CD4-positive, alpha-beta T cell (primary cell): ENCODE results near the gene CLBA1. TPM values are rescaled to one million over a fixed set of nuclear protein-coding genes. Genes with fewer than 3 reads are reported as not detected.

Experiments
- ATAC-seq: fragments of 200-7000 bp; cut with Tn5 transposase; one replicate; pipeline ENCODE4 v1.10.0; 2022; ENCODE audit warnings: mild to moderate bottlenecking; ENCODE audit not compliant: poor library complexity
- CTCF ChIA-PET: fragments of 350-600 bp; sonication (Branson Sonifier 250); formaldehyde crosslinking; loops from one replicate; lab custom pipeline; 2021; ENCODE audit warnings: antibody characterized with exemption, inconsistent platforms; lab: Charles Lee
- POLR2A ChIA-PET: fragments of 350-600 bp; sonication (Branson Sonifier 250); formaldehyde crosslinking; loops from one replicate; lab custom pipeline; 2021; ENCODE audit warnings: antibody characterized with exemption, inconsistent platforms; lab: Charles Lee
- DNase-seq, 14 experiments: peaks; one replicate each; pipeline ENCODE4 v3.0.0-alpha.2; 2013 to 2020; ENCODE audit warnings: mixed read lengths in 2 of 14
- H3K27ac ChIP-seq, 2 donors: one replicate each; pipeline versions ENCODE4 v1.5.1 to v1.7.0; 2013; ENCODE audit warnings: low read length in 2 of 2, low read depth in 1 of 2, mild to moderate bottlenecking in 1 of 2
- H3K27me3 ChIP-seq, 2 experiments: 1 replicate in 1 of 2; 2 replicates in 1 of 2; pipeline versions ENCODE4 v1.6.1 to v1.7.0; 2013; ENCODE audit warnings: low read length in 2 of 2, control low read depth in 1 of 2, mild to moderate bottlenecking in 1 of 2, moderate library complexity in 1 of 2; ENCODE audit not compliant: insufficient read depth in 2 of 2, control insufficient read depth in 1 of 2
- H3K36me3 ChIP-seq: one replicate; pipeline ENCODE4 v1.6.1; 2013; ENCODE audit warnings: low read length, control low read depth; ENCODE audit not compliant: insufficient read depth
- H3K4me1 ChIP-seq: one replicate; pipeline ENCODE4 v1.6.1; 2013; ENCODE audit warnings: low read length, control low read depth; ENCODE audit not compliant: insufficient read depth
- H3K4me3 ChIP-seq: one replicate; pipeline ENCODE4 v1.5.1; 2013; ENCODE audit warnings: mild to moderate bottlenecking, low read length, moderate library complexity
- H3K9me3 ChIP-seq, 2 experiments: 1 replicate in 1 of 2; 2 replicates in 1 of 2; pipeline versions ENCODE4 v1.6.1 to v1.7.0; 2013; ENCODE audit warnings: low read length in 2 of 2, mild to moderate bottlenecking in 2 of 2, control low read depth in 1 of 2, moderate library complexity in 1 of 2; ENCODE audit not compliant: control insufficient read depth in 1 of 2, insufficient read depth in 1 of 2
- H3K27ac Mint-ChIP-seq: one replicate; pipeline ENCODE4 v1.8.0; 2020; ENCODE audit warnings: mixed read lengths
- H3K27me3 Mint-ChIP-seq: one replicate; pipeline ENCODE4 v1.8.0; 2021; ENCODE audit warnings: mixed read lengths
- H3K36me3 Mint-ChIP-seq: one replicate; pipeline ENCODE4 v1.8.0; 2021; ENCODE audit warnings: low read depth, mixed read lengths
- H3K4me1 Mint-ChIP-seq: one replicate; pipeline ENCODE4 v1.8.0; 2021; ENCODE audit warnings: low read depth, mixed read lengths
- H3K4me3 Mint-ChIP-seq: one replicate; pipeline ENCODE4 v1.8.0; 2020; ENCODE audit warnings: mild to moderate bottlenecking, mixed read lengths
- H3K9me3 Mint-ChIP-seq: one replicate; pipeline ENCODE4 v1.8.0; 2020; ENCODE audit warnings: mixed read lengths
- intact Hi-C, 2 experiments: fragments of 100-400 bp; cut with DNase I in 1 of 2; cut with micrococcal nuclease in 1 of 2; formaldehyde crosslinking; loops; one replicate each; pipeline versions ENCODE4 v1.15.1 to v1.9.0; 2023 to 2025; cut with DNase I, micrococcal nuclease
- total RNA-seq, 174 experiments: library from RNA in 2 of 174; stranded (reverse) in 2 of 174; gene quantifications; one replicate each; pipeline ENCODE4 v1.2.3 and lab custom pipeline; 2021 to 2026
- TF ChIP-seq, protein P1 (sequence below): fragments of 200-600 bp; IDR thresholded peaks from one replicate; pipeline ENCODE4 v1.8.0; 2022; ENCODE audit warnings: antibody characterized with exemption, mild to moderate bottlenecking

CLBA1 gene
- total RNA-seq, 2 experiments from 2014 or later = 1.7 to 1.8 TPM

DNA sequence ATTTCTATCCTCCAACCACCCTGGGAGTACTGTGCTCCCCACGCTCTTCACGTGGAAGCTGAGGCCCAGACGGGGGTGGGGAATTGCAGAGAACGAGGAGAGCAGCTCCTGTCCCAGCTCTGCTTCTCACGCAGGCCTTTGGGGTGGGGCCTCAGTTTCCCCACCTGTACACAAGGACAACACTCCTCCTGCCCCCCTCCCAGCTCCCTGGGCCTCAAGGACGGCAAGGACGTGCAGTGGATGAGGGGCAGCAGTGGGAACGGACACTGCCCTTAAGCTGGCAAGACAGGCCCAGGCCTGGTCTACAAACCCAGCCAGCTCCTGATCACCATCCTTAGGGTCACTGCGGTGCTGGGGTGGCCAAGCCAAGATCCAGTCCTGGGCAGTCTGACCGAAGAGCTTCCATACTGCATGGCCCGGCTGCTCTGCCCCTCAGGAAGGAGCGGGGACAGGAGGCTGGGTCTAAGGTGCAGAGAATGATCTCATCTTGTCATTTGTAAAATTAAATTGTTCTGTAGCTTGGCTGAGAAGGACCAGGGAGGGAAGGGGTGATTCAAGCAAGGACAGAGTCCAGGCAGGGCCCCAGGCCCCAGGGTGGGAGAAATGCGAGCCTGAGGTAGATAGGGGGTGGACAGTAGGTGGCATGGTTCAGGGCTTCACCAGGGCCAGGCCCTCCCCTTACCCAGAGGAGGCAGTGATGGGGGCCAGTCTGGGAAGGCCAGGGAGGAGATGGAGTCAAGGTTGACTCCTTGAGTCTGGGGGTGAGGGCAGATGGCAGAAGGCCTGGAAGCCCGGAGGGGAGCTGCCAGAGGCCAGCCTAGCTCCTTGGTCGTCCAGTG, 1.3 kb upstream of the CLBA1 start:
- ChIA-PET POLR2A (interaction anchor here (0.9 to 1.6 kb wide), 4 partner anchors 37 to 505 kb away, joined by 4 to 6 read pairs (median 4); partner anchors contain the start of genes CDCA4 and GPR132), CTCF (interaction anchor here (2.2 kb wide), 1 partner anchor 61 kb away, joined by 17 read pairs; no protein-coding TSS in a partner anchor)
- Histone ChIP-seq H3K9me3 (no peaks in the 10 kb centered on the region), H3K27me3 (no peaks in the 10 kb centered on the region), H3K4me1 (peaks cover 16% of the 10 kb centered on the region), H3K4me3 (no peak overlapping the region), H3K27ac (no peak overlapping the region), H3K36me3 (no peaks in the 10 kb centered on the region)
- Mint-ChIP-seq H3K4me1 (no peaks in the 10 kb centered on the region), H3K27ac (peak overlapping the region; percentile 80), H3K36me3 (no peaks in the 10 kb centered on the region), H3K27me3 (peaks cover 8% of the 10 kb centered on the region), H3K4me3 (peak overlapping the region; percentile 75), H3K9me3 (no peaks in the 10 kb centered on the region)
- DNase-seq = no peak
- intact Hi-C loops = loop anchor here (2.0 to 5.0 kb wide), 2 partner anchors 37 to 198 kb away; partner anchors contain the start of genes CDCA4 (in 1 of the 2) and NUDT14 (in 1 of the 2)
- TF ChIP-seq, protein P1, sequence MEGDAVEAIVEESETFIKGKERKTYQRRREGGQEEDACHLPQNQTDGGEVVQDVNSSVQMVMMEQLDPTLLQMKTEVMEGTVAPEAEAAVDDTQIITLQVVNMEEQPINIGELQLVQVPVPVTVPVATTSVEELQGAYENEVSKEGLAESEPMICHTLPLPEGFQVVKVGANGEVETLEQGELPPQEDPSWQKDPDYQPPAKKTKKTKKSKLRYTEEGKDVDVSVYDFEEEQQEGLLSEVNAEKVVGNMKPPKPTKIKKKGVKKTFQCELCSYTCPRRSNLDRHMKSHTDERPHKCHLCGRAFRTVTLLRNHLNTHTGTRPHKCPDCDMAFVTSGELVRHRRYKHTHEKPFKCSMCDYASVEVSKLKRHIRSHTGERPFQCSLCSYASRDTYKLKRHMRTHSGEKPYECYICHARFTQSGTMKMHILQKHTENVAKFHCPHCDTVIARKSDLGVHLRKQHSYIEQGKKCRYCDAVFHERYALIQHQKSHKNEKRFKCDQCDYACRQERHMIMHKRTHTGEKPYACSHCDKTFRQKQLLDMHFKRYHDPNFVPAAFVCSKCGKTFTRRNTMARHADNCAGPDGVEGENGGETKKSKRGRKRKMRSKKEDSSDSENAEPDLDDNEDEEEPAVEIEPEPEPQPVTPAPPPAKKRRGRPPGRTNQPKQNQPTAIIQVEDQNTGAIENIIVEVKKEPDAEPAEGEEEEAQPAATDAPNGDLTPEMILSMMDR = no peak
- no peak for ATAC-seq

DNA sequence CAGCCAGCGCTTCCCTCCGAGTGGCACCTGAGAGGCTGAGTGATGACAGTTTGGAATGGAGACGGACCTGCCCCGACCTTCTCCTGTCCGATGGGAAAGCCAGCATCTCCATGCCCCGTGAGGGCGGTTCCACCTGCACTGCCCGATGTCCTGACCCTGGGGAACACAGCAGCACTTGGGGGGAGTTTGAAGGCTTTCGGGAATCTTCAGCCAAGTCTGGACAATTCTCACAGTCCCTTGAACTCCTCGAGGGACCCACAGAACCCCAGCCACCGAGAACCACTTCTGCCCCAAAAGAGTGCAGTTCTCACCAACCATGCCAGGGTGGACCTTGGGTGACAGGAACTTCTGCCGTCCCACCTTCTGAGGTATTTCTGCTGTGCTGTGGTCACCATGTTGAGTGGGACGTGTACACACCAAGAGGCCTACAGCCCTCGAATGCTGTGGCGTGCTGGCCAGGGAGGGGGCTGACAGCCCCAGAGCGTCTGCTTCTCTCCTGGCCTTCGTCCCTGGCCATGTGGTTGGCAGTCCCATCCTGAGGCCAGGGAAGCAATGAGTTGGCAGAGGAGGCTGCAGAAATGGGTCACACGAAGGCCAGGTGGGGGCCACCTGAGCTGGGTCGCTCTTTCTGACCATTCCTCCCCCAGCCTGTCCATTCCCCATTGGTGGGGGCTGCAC, 1.0 kb downstream of the CLBA1 start:
- H3K27ac Mint-ChIP-seq = no peak overlapping the region
- ATAC-seq = no peak
- H3K9me3 ChIP-seq = no peaks in the 10 kb centered on the region
- no peaks in the 10 kb centered on the region for H3K27me3 Mint-ChIP-seq
- H3K36me3 Mint-ChIP-seq = no peaks in the 10 kb centered on the region
- intact Hi-C loops = loop anchor here in 1 of 2 experiments (1.0 kb wide), 1 partner anchor 32 kb away; no protein-coding TSS in a partner anchor
- TF ChIP-seq, protein P1 = no peak
- H3K9me3 Mint-ChIP-seq = no peaks in the 10 kb centered on the region
- H3K4me3 Mint-ChIP-seq = peak overlapping the region; percentile 42
- ChIA-PET CTCF (no interaction called here), POLR2A (no interaction called here)
- H3K36me3 ChIP-seq = no peaks in the 10 kb centered on the region
- no peak overlapping the region for H3K27ac ChIP-seq
- H3K27me3 ChIP-seq = no peaks in the 10 kb centered on the region
- H3K4me3 ChIP-seq = peak overlapping the region; percentile 56
- H3K4me1 Mint-ChIP-seq = no peaks in the 10 kb centered on the region
- H3K4me1 ChIP-seq = peaks cover 16% of the 10 kb centered on the region
- DNase-seq = no peak

DNA sequence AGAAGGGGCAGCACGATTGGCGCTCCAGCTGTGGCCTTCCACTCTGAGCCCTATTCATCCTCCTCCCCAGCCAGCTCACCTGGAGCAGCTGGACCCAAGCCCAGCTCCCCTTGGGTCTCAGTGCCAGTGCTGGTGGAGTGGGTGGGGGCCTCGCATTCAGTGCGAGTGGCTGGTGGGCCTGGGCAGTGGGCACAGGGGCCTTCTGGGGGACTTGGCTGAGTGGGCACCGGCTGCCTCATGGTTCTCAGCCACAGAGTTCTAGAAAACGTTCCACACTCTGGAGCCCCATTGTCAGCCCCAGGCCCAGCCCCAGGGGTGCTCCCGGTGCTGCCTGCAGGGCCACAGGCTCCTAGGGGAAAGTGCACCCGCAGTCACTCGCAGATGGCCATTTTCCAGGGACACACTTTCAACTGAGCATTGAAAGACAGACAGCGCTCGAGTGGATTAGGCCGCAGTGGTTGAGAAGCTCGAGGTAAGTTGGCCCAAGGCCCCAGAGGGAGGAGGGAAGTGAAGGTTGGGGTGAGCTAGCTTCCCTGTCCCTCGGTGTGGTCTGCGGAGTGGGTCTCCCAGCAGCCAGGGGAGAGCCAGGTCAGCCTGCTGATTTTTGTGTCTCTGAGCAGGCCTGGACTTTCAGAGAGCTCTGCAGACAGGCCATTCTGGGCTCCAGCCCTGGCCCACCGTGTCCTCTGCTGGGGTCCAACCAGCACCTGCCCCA, 3.8 kb downstream of the CLBA1 start:
- Mint-ChIP-seq H3K4me1 (no peaks in the 10 kb centered on the region), H3K36me3 (no peaks in the 10 kb centered on the region), H3K27ac (no peak overlapping the region), H3K27me3 (no peaks in the 10 kb centered on the region), H3K4me3 (no peak overlapping the region), H3K9me3 (no peaks in the 10 kb centered on the region)
- ChIA-PET POLR2A (no interaction called here), CTCF (no interaction called here)
- no peak overlapping the region for H3K4me3 ChIP-seq
- no peaks in the 10 kb centered on the region for H3K9me3 ChIP-seq
- no peak for ATAC-seq
- no peak for DNase-seq
- H3K36me3 ChIP-seq = no peaks in the 10 kb centered on the region
- H3K4me1 ChIP-seq = peaks cover 16% of the 10 kb centered on the region
- TF ChIP-seq, protein P1 = no peak
- no peak overlapping the region for H3K27ac ChIP-seq
- intact Hi-C loops = no loop called here
- H3K27me3 ChIP-seq = no peaks in the 10 kb centered on the region
